Thymus (tissue), 11 donors: ENCODE results near the gene KLF15. TPM values are rescaled to one million over a fixed set of nuclear protein-coding genes. Genes with fewer than 3 reads are reported as not detected.

ENCODE experiments used
- DNase-seq, 9 donors: peaks; one replicate each; pipeline ENCODE4 v3.0.0-alpha.2; 2013; ENCODE audit warnings: low spot score in 9 of 9, low read depth in 6 of 9, missing footprints in 1 of 9
- H3K27ac ChIP-seq, 2 donors: one replicate each; pipeline ENCODE4 v1.5.1; 2013; ENCODE audit warnings: control low read depth in 1 of 2, low read depth in 1 of 2, low read length in 1 of 2, mild to moderate bottlenecking in 1 of 2, moderate library complexity in 1 of 2
- H3K27me3 ChIP-seq, 2 donors: one replicate each; pipeline ENCODE4 v1.5.1; 2013; ENCODE audit warnings: low read length in 1 of 2; ENCODE audit not compliant: control insufficient read depth in 2 of 2, insufficient read depth in 1 of 2
- H3K36me3 ChIP-seq, 2 donors: one replicate each; pipeline ENCODE4 v1.5.1; 2013; ENCODE audit warnings: low read length in 1 of 2, mild to moderate bottlenecking in 1 of 2, moderate library complexity in 1 of 2; ENCODE audit not compliant: control insufficient read depth in 2 of 2, insufficient read depth in 2 of 2
- H3K4me1 ChIP-seq, 2 donors: one replicate each; pipeline ENCODE4 v1.5.1; 2013; ENCODE audit warnings: low read length in 2 of 2; ENCODE audit not compliant: control insufficient read depth in 2 of 2, insufficient read depth in 2 of 2
- H3K4me3 ChIP-seq, 2 donors: one replicate each; pipeline ENCODE4 v1.5.1; 2013; ENCODE audit warnings: low read length in 2 of 2, control low read depth in 1 of 2, mild to moderate bottlenecking in 1 of 2
- H3K9me3 ChIP-seq, 2 donors: one replicate each; pipeline ENCODE4 v1.5.1; 2013; ENCODE audit warnings: low read length in 1 of 2, mild to moderate bottlenecking in 1 of 2; ENCODE audit not compliant: control insufficient read depth in 2 of 2, insufficient read depth in 1 of 2
- WGBS: extraction: QIAGEN DNeasy Blood & Tissue Kit; methylation state at CpG from one replicate; pipeline ENCODE4 v1.1.7; 2013; 5-methylcytosine and 5-hydroxymethylcytosine counted together
- polyA plus RNA-seq: library from polyadenylated mRNA; stranded (reverse); fragments of 200-250 nt; gene quantifications from one replicate; pipeline ENCODE4 v1.2.3, GENCODE V29; 2013
- total RNA-seq: library from RNA; stranded (reverse); fragments of 120-200 nt; gene quantifications from one replicate; pipeline ENCODE4 v1.2.4, GENCODE V29; 2013
- donor health status: healthy.

KLF15 gene
- total and polyA plus RNA-seq, 2 donors = 0.28 to 7.6 TPM

- Histone ChIP-seq H3K4me1 (peaks cover 0 to 11% of the 10 kb centered on the region in 2 donors), H3K27me3 (peaks cover 16 to 31% of the 10 kb centered on the region in 2 donors), H3K27ac (no peak overlapping the region), H3K9me3 (no peaks in the 10 kb centered on the region), H3K36me3 (no peaks in the 10 kb centered on the region), H3K4me3 (no peak overlapping the region)
- no peak for DNase-seq
- 93% methylated on average over 10 of the region's 10 CpGs for WGBS
These were observed 6.0 kb downstream of the KLF15 start for GRCh38 chr3:126351086-126351770.

GRCh38 chr3:126350502-126351085, 6.6 kb downstream of the KLF15 start:
- Histone ChIP-seq H3K4me1 (peaks cover 0 to 5% of the 10 kb centered on the region in 2 donors), H3K36me3 (no peaks in the 10 kb centered on the region), H3K9me3 (no peaks in the 10 kb centered on the region), H3K27me3 (peaks cover 10 to 24% of the 10 kb centered on the region in 2 donors), H3K4me3 (no peak overlapping the region), H3K27ac (no peak overlapping the region)
- DNase-seq = no peak
- 94% methylated on average over 9 of the region's 9 CpGs for WGBS

GRCh38 chr3:126349611-126350501, 7.4 kb downstream of the KLF15 start:
- H3K36me3 ChIP-seq = no peaks in the 10 kb centered on the region
- no peaks in the 10 kb centered on the region for H3K4me1 ChIP-seq
- WGBS = 68% methylated on average over 15 of the region's 15 CpGs

GRCh38 chr3:126349071-126349470, 8.1 kb downstream of the KLF15 start:
- no peaks in the 10 kb centered on the region for H3K36me3 ChIP-seq
- no peak for DNase-seq
- H3K4me1 ChIP-seq = no peaks in the 10 kb centered on the region
- H3K4me3 ChIP-seq = no peak overlapping the region
- H3K27ac ChIP-seq = no peak overlapping the region
- H3K9me3 ChIP-seq = no peaks in the 10 kb centered on the region
- peaks cover 0 to 9% of the 10 kb centered on the region in 2 donors for H3K27me3 ChIP-seq
- 93% methylated on average over 6 of the region's 6 CpGs for WGBS

More at GRCh38 chr3:126349611-126350501, 7.4 kb downstream of the KLF15 start:
- Histone ChIP-seq H3K9me3 (no peaks in the 10 kb centered on the region), H3K27me3 (peaks cover 2 to 17% of the 10 kb centered on the region in 2 donors), H3K27ac (no peak overlapping the region), H3K4me3 (no peak overlapping the region)
- DNase-seq = no peak

GRCh38 chr3:126348308-126348920, 8.8 kb downstream of the KLF15 start:
- Histone ChIP-seq H3K4me3 (no peak overlapping the region), H3K9me3 (no peaks in the 10 kb centered on the region), H3K4me1 (no peaks in the 10 kb centered on the region), H3K27me3 (peaks cover 0 to 3% of the 10 kb centered on the region in 2 donors), H3K27ac (no peak overlapping the region), H3K36me3 (no peaks in the 10 kb centered on the region)
- WGBS = 94% methylated on average over 12 of the region's 12 CpGs
- DNase-seq = no peak

GRCh38 chr3:126347543-126348161, 9.6 kb downstream of the KLF15 start:
- Histone ChIP-seq H3K9me3 (no peaks in the 10 kb centered on the region), H3K36me3 (no peaks in the 10 kb centered on the region), H3K27me3 (no peaks in the 10 kb centered on the region), H3K4me1 (no peaks in the 10 kb centered on the region), H3K27ac (no peak overlapping the region), H3K4me3 (no peak overlapping the region)
- no peak for DNase-seq
- 88% methylated on average over 8 of the region's 8 CpGs for WGBS

GRCh38 chr3:126346466-126346865, 10.7 kb downstream of the KLF15 start:
- Histone ChIP-seq H3K9me3 (no peaks in the 10 kb centered on the region), H3K36me3 (no peaks in the 10 kb centered on the region), H3K27me3 (no peaks in the 10 kb centered on the region), H3K4me3 (no peak overlapping the region), H3K4me1 (no peaks in the 10 kb centered on the region), H3K27ac (no peak overlapping the region)
- WGBS = 94% methylated on average over 2 of the region's 2 CpGs
- no peak for DNase-seq

GRCh38 chr3:126345641-126346460, 11.4 kb downstream of the KLF15 start:
- DNase-seq = no peak
- H3K27ac ChIP-seq = no peak overlapping the region
- no peaks in the 10 kb centered on the region for H3K36me3 ChIP-seq
- no peaks in the 10 kb centered on the region for H3K9me3 ChIP-seq
- H3K4me1 ChIP-seq = no peaks in the 10 kb centered on the region
- no peak overlapping the region for H3K4me3 ChIP-seq
- no peaks in the 10 kb centered on the region for H3K27me3 ChIP-seq
- 96% methylated on average over 5 of the region's 5 CpGs for WGBS
